EL (cell line): Measurements from ENCODE around the gene BRAF.
"Not testable (repeated sequence)": the region's sequence is repeated elsewhere in the genome, so short reads cannot be mapped to it uniquely, and the experiment has no call there.

ENCODE experiments used
- DNase-seq: peaks from one replicate; pipeline ENCODE4 v3.0.0-alpha.2; 2016

Gene BRAF

DNA sequence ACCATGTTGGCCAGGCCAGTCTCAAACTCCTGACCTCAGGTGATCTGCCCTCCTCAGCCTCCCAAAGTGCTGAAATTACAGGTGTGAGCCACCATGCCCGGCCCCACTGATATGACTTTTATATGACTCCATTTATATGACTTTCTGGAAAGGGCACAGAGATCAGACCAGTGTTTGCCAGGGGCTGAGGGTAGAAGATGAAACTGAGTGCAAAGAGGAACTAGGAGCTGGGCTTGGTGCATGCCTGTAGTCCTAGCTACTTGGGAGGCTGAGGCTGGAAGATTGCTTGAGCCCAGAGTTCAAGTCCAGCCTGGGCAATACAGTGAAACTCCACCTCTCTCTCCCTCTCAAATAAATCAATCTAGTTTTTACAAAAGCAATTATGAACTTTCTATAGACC is 7.5 kb downstream of the BRAF start:
- DNase-seq, result no peak

DNA sequence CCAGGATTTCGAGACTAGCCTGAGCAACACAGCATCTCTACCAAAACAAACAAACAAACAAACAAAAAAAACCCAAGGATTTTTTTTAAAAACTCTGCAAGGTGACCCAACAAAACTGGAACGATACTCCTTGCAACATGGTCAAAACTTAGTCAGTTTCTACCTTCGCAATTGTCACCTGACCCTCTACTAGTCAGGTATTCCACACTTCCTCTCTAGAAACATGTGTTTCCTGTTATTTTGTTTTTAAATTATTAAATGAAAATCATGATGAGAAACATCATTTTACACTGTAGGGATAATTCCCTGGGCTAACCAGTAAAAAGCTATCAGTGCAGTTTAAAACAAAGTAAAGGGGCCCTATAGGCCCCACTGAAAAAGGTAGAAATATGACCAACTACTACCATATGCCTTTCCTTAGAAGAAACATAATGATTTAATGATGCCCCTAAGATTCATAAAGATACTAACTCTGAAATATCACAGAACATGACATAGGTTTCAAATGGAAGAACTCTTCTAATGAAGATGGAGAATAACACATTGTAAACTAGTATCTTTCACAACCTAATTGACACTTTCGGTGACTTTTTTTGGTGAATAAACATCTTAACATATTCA is 8.7 kb downstream of the BRAF start:
- no peak for DNase-seq

DNA sequence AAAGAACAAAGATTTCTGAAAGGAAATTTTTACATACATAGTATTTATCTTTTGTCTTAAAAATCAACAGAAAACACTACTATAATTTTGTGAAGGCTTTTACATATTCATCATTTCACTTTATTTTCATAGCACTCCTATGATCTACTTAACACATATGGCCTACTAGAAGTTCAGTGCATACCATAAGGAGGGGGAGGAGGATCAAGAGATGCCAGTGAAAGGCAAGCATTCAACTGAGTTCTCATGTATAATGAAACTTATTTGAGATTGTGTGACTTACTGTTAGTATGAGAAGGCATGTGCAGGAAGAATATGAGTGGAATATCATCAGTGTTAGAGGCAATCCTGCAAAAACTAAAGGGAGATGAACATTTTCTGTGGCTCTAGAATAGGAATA is 10.6 kb downstream of the BRAF start:
- peak; percentile 3 for DNase-seq

- not testable (repeated sequence) for DNase-seq
These were observed 11.2 kb downstream of the BRAF start for GRCh38 chr7:140913596-140913928.

GRCh38 chr7:140911746-140912145 is 13.0 kb downstream of the BRAF start:
- no peak for DNase-seq

DNA sequence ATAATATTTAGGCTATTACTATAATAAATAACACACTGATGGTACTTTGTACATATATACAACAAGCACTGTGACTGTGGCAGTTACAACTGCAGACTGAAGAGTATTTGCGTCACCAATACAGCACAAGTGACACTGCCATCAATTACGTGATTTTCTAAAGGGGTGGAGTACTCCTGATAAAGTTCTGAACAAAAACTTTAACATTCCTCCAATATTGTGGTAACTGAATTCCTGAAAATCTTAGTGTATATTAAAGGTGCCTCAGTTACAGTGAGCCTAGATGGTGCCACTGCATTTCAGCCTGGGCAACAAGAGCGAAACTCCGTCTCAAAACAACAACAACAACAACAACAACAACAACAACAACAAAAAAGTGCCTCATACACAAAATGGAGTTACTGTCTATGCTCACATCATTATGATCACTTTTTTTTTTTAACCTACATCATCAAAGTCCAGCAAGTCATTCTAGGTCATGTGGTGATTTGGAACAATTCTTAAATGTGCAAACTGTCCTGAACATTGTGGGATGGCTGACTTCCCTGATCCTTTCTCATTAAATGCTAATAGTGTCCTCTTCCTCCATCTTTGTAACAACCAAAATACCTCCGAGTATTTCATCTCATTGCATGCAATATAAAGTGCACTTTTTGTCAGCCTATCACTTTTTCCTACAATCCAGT is 15.1 kb downstream of the BRAF start:
- no peak for DNase-seq

- DNase-seq, result no peak
These were observed 16.4 kb downstream of the BRAF start for GRCh38 chr7:140908361-140908760.

DNA sequence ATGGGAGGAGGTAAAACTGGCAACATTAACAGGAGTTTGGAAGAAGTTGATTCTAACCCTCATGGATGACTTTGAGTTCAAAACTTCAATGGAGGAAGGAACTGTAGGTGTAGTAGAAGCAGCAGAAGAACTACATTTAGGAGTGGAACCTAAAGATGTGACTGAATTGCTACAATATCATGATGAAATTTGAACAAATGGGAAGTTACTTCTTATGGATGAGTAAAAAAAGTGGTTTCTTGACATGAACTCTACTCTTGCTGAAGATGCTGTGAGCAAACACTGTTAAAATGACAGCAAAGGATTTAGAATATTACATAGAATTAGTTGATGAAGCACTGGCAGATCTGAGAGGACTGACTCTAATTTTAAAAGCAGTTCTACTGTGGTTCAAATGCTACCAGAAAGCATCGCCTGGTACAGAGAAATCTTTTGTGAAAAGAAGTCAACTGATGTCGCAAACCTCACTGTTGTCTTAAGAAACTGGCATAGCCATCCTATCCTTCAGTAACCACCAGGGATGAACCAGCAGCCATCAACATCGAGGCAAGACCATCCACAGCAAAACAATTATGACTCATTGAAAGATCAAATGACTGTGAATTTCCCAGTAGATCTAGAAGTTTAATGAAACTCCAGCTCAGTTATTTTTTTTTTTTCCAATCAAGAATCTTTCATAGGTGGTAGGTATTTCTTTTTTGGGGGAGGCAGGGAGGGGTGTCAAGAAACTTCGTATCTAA is 20.8 kb downstream of the BRAF start:
- peak; percentile 10 for DNase-seq

GRCh38 chr7:140902303-140902953 is 22.3 kb downstream of the BRAF start:
- DNase-seq, result no peak

GRCh38 chr7:140901941-140902302 is 22.8 kb downstream of the BRAF start:
- no peak for DNase-seq

DNA sequence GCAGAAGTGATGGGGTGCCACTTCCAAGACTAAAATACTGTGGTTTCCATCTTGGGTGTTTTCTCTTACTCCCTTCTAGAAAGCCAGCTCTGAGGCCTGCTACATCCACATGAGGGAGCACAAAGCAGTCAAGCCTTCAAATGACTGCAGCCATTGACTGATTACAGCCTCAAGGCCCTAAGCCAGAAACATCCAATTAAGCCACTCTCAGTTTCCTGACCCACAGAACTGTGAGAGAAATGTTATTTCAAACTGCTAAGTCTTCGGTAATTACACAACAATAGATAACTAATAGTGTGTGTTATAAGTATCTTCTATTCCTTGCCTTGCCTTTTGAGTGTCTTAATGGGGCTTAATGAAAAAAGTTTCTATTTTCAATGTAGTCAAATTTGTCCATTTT is 24.8 kb downstream of the BRAF start:
- DNase-seq, result no peak

GRCh38 chr7:140898786-140899536 is 25.8 kb downstream of the BRAF start:
- DNase-seq, result peak; percentile 5

GRCh38 chr7:140896996-140897395 is 27.7 kb downstream of the BRAF start:
- no peak for DNase-seq

GRCh38 chr7:140889645-140890044 is 35.1 kb downstream of the BRAF start:
- no peak for DNase-seq

GRCh38 chr7:140889150-140889549 is 35.6 kb downstream of the BRAF start:
- DNase-seq, result no peak

GRCh38 chr7:140888087-140888486 is 36.6 kb downstream of the BRAF start:
- no peak for DNase-seq

- DNase-seq, result no peak
These were observed 38.9 kb downstream of the BRAF start for GRCh38 chr7:140885735-140886334.

- DNase-seq, result no peak
These were observed 41.4 kb downstream of the BRAF start for GRCh38 chr7:140883378-140883777.

- not testable (repeated sequence) for DNase-seq
These were observed 41.9 kb downstream of the BRAF start for GRCh38 chr7:140882834-140883233.

GRCh38 chr7:140881507-140882228 is 43.1 kb downstream of the BRAF start:
- no peak for DNase-seq

DNA sequence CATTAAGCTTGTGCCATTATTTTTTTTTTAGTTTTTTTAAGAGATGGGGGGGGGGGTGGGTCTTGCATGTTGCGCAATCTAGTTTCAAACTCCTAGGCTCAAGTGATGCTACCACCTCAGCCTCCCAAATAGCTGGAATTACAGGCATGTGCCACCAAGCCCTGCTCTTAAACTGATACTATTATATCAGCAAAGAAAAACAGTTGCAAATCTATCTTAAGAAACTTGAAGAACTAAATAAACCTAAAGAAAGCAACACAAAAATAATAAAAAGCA is 47.5 kb downstream of the BRAF start:
- peak; percentile 9 for DNase-seq
